Gastrocnemius medialis (tissue), 4 donors: Measurements from ENCODE around the gene INPP5D.

Source experiments
- CTCF ChIP-seq, 5 experiments: fragments of 450-650 bp in 3 of 5; fragments of 200-600 bp in 2 of 5; sonication (generic) in 2 of 5; IDR thresholded peaks in 4 of 5; conservative IDR thresholded peaks in 1 of 5; 1 replicate in 4 of 5; 2 replicates in 1 of 5; pipeline ENCODE4 v1.5.1; 2016 to 2019; ENCODE audit warnings: antibody characterized with exemption in 5 of 5, mild to moderate bottlenecking in 3 of 5, moderate library complexity in 3 of 5
- POLR2A ChIP-seq, 2 donors: fragments of 450-650 bp; IDR thresholded peaks; one replicate each; pipeline ENCODE4 v1.6.1; 2017; ENCODE audit warnings: antibody characterized with exemption in 2 of 2, mild to moderate bottlenecking in 2 of 2, moderate library complexity in 2 of 2

- TF ChIP-seq CTCF (IDR thresholded peaks at IDR 0.05 in 4 of 5, conservative IDR thresholded peaks at IDR 0.05 in 1 of 5) (no peak), POLR2A (IDR thresholded peaks at IDR 0.05) (no peak)
Measured at GRCh38 chr2:233203060-233203459, 142.9 kb downstream of the INPP5D start.
